NT2/D1 (cell line): Measurements from ENCODE around the gene KLK6.
"Not testable (repeated sequence)": the region's sequence is repeated elsewhere in the genome, so short reads cannot be mapped to it uniquely, and the experiment has no call there.

Experiments
- DNase-seq: peaks from one replicate; pipeline ENCODE4 v3.0.0-alpha.2; 2011; ENCODE audit warnings: low read depth, low spot score
- H3K27me3 ChIP-seq: 2 replicates; pipeline ENCODE4 v1.6.0; 2011; ENCODE audit warnings: mild to moderate bottlenecking; ENCODE audit not compliant: insufficient read length, insufficient read depth
- H3K36me3 ChIP-seq: 2 replicates; pipeline ENCODE4 v1.6.1; 2011; ENCODE audit warnings: mild to moderate bottlenecking, low read length, mixed read lengths; ENCODE audit not compliant: insufficient read depth, insufficient read length
- H3K4me1 ChIP-seq: 2 replicates; pipeline ENCODE4 v1.5.1; 2011; ENCODE audit not compliant: insufficient read depth, insufficient read length
- H3K4me3 ChIP-seq: 2 replicates; pipeline ENCODE4 v1.5.1; 2011; ENCODE audit warnings: low read depth; ENCODE audit not compliant: insufficient read length
- H3K9ac ChIP-seq: 2 replicates; pipeline ENCODE4 v1.6.0; 2011; ENCODE audit warnings: low read depth; ENCODE audit not compliant: insufficient read length
- H3K9me3 ChIP-seq: 2 replicates; pipeline ENCODE4 v1.5.1; 2011; ENCODE audit warnings: mild to moderate bottlenecking, low read length; ENCODE audit not compliant: insufficient read depth
- SUZ12 ChIP-seq: IDR thresholded peaks from 2 replicates; pipeline ENCODE4 v1.6.1; 2011; ENCODE audit not compliant: insufficient read length, insufficient read depth; ENCODE audit errors: extremely low read depth
- YY1 ChIP-seq: IDR thresholded peaks from 2 replicates; pipeline ENCODE4 v1.6.1; 2011; ENCODE audit not compliant: insufficient read length, insufficient read depth
- ZNF274 ChIP-seq: IDR thresholded peaks from 2 replicates; pipeline ENCODE4 v1.6.1; 2011; ENCODE audit warnings: mild to moderate bottlenecking, low read depth, low read length

The KLK6 gene

GRCh38 chr19:50978772-50979390 lies 9.5 kb upstream of the KLK6 start:
- TF ChIP-seq YY1 (no peak), ZNF274 (no peak), SUZ12 (no peak)
- H3K4me1 ChIP-seq: peaks cover 9% of the 10 kb centered on the region
- no peaks in the 10 kb centered on the region for H3K27me3 ChIP-seq
- H3K36me3 ChIP-seq: no peaks in the 10 kb centered on the region
- DNase-seq: no peak
- no peak overlapping the region for H3K9ac ChIP-seq
- no peak overlapping the region for H3K4me3 ChIP-seq
- H3K9me3 ChIP-seq: no peaks in the 10 kb centered on the region

- Histone ChIP-seq H3K9me3 (no peaks in the 10 kb centered on the region), H3K9ac (no peak overlapping the region), H3K27me3 (no peaks in the 10 kb centered on the region), H3K4me3 (no peak overlapping the region), H3K4me1 (peaks cover 9% of the 10 kb centered on the region), H3K36me3 (no peaks in the 10 kb centered on the region)
- no peak for DNase-seq
- TF ChIP-seq SUZ12: no peak
- no peak for TF ChIP-seq ZNF274
- no peak for TF ChIP-seq YY1
Observed at GRCh38 chr19:50977626-50978025, 8.2 kb upstream of the KLK6 start.

- Histone ChIP-seq H3K36me3 (no peaks in the 10 kb centered on the region), H3K9ac (no peak overlapping the region), H3K27me3 (no peaks in the 10 kb centered on the region), H3K4me1 (peaks cover 6% of the 10 kb centered on the region), H3K9me3 (no peaks in the 10 kb centered on the region), H3K4me3 (no peak overlapping the region)
- TF ChIP-seq SUZ12 (no peak), YY1 (no peak), ZNF274 (no peak)
- no peak for DNase-seq
Observed at GRCh38 chr19:50975766-50976165, 6.4 kb upstream of the KLK6 start.

GRCh38 chr19:50974702-50975556 lies 5.5 kb upstream of the KLK6 start:
- DNase-seq: no peak
- H3K27me3 ChIP-seq: no peaks in the 10 kb centered on the region
- peaks cover 3% of the 10 kb centered on the region for H3K4me1 ChIP-seq
- H3K9me3 ChIP-seq: no peaks in the 10 kb centered on the region
- H3K4me3 ChIP-seq: no peak overlapping the region
- TF ChIP-seq YY1 (no peak), SUZ12 (no peak), ZNF274 (no peak)
- H3K9ac ChIP-seq: no peak overlapping the region
- H3K36me3 ChIP-seq: no peaks in the 10 kb centered on the region

- no peak for DNase-seq
- H3K4me3 ChIP-seq: no peak overlapping the region
- TF ChIP-seq SUZ12 (no peak), ZNF274 (no peak), YY1 (no peak)
- no peak overlapping the region for H3K9ac ChIP-seq
- no peaks in the 10 kb centered on the region for H3K27me3 ChIP-seq
- no peaks in the 10 kb centered on the region for H3K9me3 ChIP-seq
- H3K36me3 ChIP-seq: no peaks in the 10 kb centered on the region
- H3K4me1 ChIP-seq: peaks cover 9% of the 10 kb centered on the region
Observed at GRCh38 chr19:50972795-50973376, 3.5 kb upstream of the KLK6 start.

- H3K27me3 ChIP-seq, H3K36me3 ChIP-seq, H3K9ac ChIP-seq, DNase-seq, H3K4me3 ChIP-seq, H3K9me3 ChIP-seq: not testable (repeated sequence)
- peaks cover 11% of the 10 kb centered on the region for H3K4me1 ChIP-seq
Observed at GRCh38 chr19:50969810-50970209, 419 bp upstream of the KLK6 start.

GRCh38 chr19:50968716-50969412 lies 527 bp downstream of the KLK6 start:
- H3K9me3 ChIP-seq: no peaks in the 10 kb centered on the region
- no peaks in the 10 kb centered on the region for H3K27me3 ChIP-seq
- H3K9ac ChIP-seq: peak overlapping the region; percentile 21
- no peaks in the 10 kb centered on the region for H3K36me3 ChIP-seq
- DNase-seq: no peak
- H3K4me3 ChIP-seq: no peak overlapping the region
- TF ChIP-seq YY1 (no peak), SUZ12 (no peak), ZNF274 (no peak)
- peaks cover 11% of the 10 kb centered on the region for H3K4me1 ChIP-seq
